Measurements from ENCODE around the gene SACS.
"Not testable (repeated sequence)": the region's sequence is repeated elsewhere in the genome, so short reads cannot be mapped to it uniquely, and the experiment has no call there.

The SACS gene

DNA sequence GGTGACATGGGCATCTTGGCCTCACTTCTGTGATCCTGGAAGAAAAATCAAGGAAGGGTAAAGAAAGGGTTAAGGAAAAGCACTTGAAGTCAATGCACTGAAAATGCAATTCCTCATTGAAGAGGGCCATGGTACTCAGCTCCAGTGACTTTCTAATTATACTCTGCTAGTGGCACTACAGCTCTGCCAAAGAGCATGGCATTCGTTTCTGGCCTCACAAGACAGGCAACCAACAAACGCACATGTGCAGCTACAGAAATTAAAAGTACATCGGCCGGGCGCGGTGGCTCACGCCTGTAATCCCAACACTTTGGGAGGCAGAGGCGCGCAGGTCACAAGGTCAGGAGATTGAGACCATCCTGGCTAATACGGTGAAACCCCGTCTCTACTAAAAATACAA lies 21.8 kb downstream of the SACS start:
- Histone ChIP-seq H3K4me1 (ENCODE audit: insufficient read depth, low read length) (peaks cover 5% of the 10 kb centered on the region; the same call in 1 of the 2 replicates), H3K36me3 (ENCODE audit: insufficient read depth, low read length) (no peaks in the 10 kb centered on the region), H3K9me3 (ENCODE audit: control insufficient read depth, insufficient read depth, low read length) (no peaks in the 10 kb centered on the region), H3K9ac (ENCODE audit: low read depth, low read length) (no peak overlapping the region)

GRCh38 chr13:23411220-23411619 lies 22.3 kb downstream of the SACS start:
- no peaks in the 10 kb centered on the region for H3K36me3 ChIP-seq (ENCODE audit: insufficient read depth, low read length)
- H3K9ac ChIP-seq (ENCODE audit: low read depth, low read length): no peak overlapping the region
- H3K9me3 ChIP-seq (ENCODE audit: control insufficient read depth, insufficient read depth, low read length): no peaks in the 10 kb centered on the region
- H3K4me1 ChIP-seq (ENCODE audit: insufficient read depth, low read length): peaks cover 5% of the 10 kb centered on the region; the same call in 1 of the 2 replicates

GRCh38 chr13:23408026-23408425 lies 25.5 kb downstream of the SACS start:
- Histone ChIP-seq H3K9ac (ENCODE audit: low read depth, low read length) (no peak overlapping the region), H3K4me1 (ENCODE audit: insufficient read depth, low read length) (peaks cover 5% of the 10 kb centered on the region; the same call in 1 of the 2 replicates), H3K36me3 (ENCODE audit: insufficient read depth, low read length) (no peaks in the 10 kb centered on the region), H3K9me3 (ENCODE audit: control insufficient read depth, insufficient read depth, low read length) (no peaks in the 10 kb centered on the region)

DNA sequence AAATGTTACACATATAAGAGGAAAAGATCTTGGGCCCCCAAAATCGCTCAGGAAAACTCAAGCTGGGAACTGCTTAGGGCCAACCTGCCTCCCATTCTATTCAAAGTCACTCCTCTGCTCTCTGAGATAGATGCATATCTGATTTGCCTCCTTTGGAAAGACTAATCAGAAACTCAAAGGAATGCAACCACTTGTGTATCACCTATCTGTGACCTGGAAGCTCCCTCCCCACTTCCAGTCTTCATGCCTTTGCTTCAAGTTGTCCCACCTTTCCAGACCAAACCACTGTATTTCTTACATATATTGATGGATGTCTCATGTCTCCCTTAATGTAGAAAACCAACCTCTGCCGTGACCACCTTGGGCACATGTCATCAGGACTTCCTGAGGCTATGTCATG lies 32.3 kb downstream of the SACS start:
- H3K9me3 ChIP-seq (ENCODE audit: control insufficient read depth, insufficient read depth, low read length); H3K36me3 ChIP-seq (ENCODE audit: insufficient read depth, low read length); H3K4me1 ChIP-seq (ENCODE audit: insufficient read depth, low read length); H3K9ac ChIP-seq (ENCODE audit: low read depth, low read length): not testable (repeated sequence)

DNA sequence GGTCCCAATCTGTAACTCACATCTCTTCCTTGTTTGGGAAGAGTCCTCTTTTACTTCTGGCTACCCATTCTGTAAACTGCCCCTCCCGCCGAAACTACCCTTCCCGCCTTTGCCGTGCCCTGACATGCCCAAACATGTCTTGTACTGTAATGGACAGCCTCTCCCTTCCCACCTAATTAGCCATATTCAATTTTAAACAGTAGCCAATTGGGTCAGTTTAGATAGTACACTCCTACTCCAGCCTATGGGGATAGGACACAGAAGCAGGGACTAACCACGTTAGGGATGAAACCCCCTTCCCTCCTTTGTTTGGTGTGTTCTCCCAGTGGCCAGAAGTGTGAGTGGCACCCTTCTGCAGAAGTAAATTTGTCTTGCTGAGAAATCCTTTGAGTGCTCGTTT lies 34.2 kb downstream of the SACS start:
- no peak overlapping the region for H3K9ac ChIP-seq (ENCODE audit: low read depth, low read length)
- no peaks in the 10 kb centered on the region for H3K36me3 ChIP-seq (ENCODE audit: insufficient read depth, low read length)
- H3K9me3 ChIP-seq (ENCODE audit: control insufficient read depth, insufficient read depth, low read length): peaks cover 7% of the 10 kb centered on the region; the same call in 1 of the 2 replicates
- no peaks in the 10 kb centered on the region for H3K4me1 ChIP-seq (ENCODE audit: insufficient read depth, low read length)

DNA sequence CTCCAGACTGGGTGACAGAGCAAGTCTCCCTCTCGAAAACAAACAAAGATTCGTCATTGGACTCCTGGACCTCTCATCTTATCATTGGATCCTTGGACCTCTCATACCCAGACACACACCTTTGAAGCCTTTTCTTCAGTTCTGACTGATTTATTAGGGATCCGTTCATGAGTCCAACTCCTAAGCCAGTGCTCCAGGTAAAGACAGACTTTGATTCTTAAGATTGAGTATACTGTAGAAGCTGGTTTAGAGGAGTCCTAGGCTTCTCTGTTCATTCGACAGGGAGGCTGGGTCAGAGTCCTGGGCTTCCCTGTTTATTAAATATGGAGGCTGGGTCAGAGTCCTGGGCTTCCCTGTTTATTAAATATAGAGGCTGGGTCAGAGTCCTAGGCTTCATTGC lies 38.7 kb downstream of the SACS start:
- H3K9me3 ChIP-seq (ENCODE audit: control insufficient read depth, insufficient read depth, low read length): peaks cover under 1% of the 10 kb centered on the region; the same call in 1 of the 2 replicates
- H3K9ac ChIP-seq (ENCODE audit: low read depth, low read length): no peak overlapping the region
- no peaks in the 10 kb centered on the region for H3K36me3 ChIP-seq (ENCODE audit: insufficient read depth, low read length)
- no peaks in the 10 kb centered on the region for H3K4me1 ChIP-seq (ENCODE audit: insufficient read depth, low read length)

DNA sequence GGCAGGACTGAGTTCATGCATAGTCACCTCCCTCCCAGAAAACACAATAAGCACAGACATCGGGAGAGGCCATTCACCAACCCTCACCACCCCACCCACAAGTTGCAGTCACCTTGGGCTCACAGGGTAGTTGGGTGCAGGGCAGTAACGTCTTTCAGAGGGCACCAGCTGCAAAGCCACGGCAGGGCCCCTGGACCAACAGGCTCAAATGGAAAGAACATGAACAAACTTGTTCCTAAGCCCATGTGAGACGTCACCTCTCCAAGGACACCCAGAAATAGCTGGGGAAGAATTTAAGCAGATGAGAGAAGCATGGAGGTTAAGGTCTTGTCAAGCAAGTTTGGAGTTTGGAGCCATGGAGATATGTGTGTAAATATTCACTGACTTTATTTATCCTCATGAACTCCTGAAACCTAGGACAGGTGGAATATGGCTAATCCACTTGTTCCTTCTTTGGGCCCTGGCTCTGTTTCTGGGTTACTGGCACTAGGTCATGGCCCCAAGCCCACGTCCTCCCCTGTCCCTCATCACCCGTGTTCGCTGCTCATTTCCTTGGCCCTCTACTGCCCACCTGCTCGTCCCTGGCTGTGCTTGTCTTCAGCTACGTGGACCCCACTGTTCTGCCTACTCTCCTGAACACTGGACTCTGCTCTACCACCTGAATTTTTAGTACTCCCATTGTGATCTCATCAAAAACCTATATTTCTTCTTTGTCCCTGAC lies 40.4 kb downstream of the SACS start:
- H3K36me3 ChIP-seq (ENCODE audit: insufficient read depth, low read length): no peaks in the 10 kb centered on the region
- H3K4me1 ChIP-seq (ENCODE audit: insufficient read depth, low read length): no peaks in the 10 kb centered on the region
- no peaks in the 10 kb centered on the region; the same call in 1 of the 2 replicates for H3K9me3 ChIP-seq (ENCODE audit: control insufficient read depth, insufficient read depth, low read length)
- H3K9ac ChIP-seq (ENCODE audit: low read depth, low read length): no peak overlapping the region

DNA sequence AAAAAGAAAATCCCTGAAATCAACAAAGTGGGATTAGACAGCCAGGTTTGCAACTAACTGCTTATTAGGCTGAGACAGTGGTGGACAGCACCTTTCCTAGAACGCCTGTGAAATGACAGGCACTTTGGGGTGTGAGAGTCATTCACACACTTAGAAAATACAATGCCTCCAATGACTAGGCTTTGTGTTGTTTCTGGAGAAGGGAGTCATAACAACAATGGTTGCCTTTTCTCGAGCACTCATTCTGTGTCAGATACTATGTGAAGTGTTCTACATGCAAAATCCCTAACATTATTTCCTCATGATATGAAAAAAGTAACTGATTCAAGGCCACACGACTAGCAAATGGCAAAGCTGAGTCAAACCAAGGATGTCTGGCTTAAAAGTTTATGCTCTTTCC lies 41.2 kb downstream of the SACS start:
- Histone ChIP-seq H3K9me3 (ENCODE audit: control insufficient read depth, insufficient read depth, low read length) (no peaks in the 10 kb centered on the region; the same call in 1 of the 2 replicates), H3K36me3 (ENCODE audit: insufficient read depth, low read length) (no peaks in the 10 kb centered on the region), H3K9ac (ENCODE audit: low read depth, low read length) (no peak overlapping the region), H3K4me1 (ENCODE audit: insufficient read depth, low read length) (no peaks in the 10 kb centered on the region)

GRCh38 chr13:23391752-23392151 lies 41.8 kb downstream of the SACS start:
- H3K9ac ChIP-seq (ENCODE audit: low read depth, low read length): no peak overlapping the region
- H3K36me3 ChIP-seq (ENCODE audit: insufficient read depth, low read length): no peaks in the 10 kb centered on the region

GRCh38 chr13:23386533-23386932 lies 47.0 kb downstream of the SACS start:
- Histone ChIP-seq H3K9ac (ENCODE audit: low read depth, low read length) (no peak overlapping the region), H3K36me3 (ENCODE audit: insufficient read depth, low read length) (no peaks in the 10 kb centered on the region), H3K4me1 (ENCODE audit: insufficient read depth, low read length) (no peaks in the 10 kb centered on the region), H3K9me3 (ENCODE audit: control insufficient read depth, insufficient read depth, low read length) (no peaks in the 10 kb centered on the region)

More at GRCh38 chr13:23391752-23392151, 41.8 kb downstream of the SACS start:
- Histone ChIP-seq H3K4me1 (ENCODE audit: insufficient read depth, low read length) (no peaks in the 10 kb centered on the region), H3K9me3 (ENCODE audit: control insufficient read depth, insufficient read depth, low read length) (no peaks in the 10 kb centered on the region; the same call in 1 of the 2 replicates)

GRCh38 chr13:23385931-23386330 lies 47.6 kb downstream of the SACS start:
- Histone ChIP-seq H3K9me3 (ENCODE audit: control insufficient read depth, insufficient read depth, low read length) (no peaks in the 10 kb centered on the region), H3K36me3 (ENCODE audit: insufficient read depth, low read length) (no peaks in the 10 kb centered on the region), H3K9ac (ENCODE audit: low read depth, low read length) (no peak overlapping the region), H3K4me1 (ENCODE audit: insufficient read depth, low read length) (no peaks in the 10 kb centered on the region)

- no peaks in the 10 kb centered on the region for H3K36me3 ChIP-seq (ENCODE audit: insufficient read depth, low read length)
These were observed 49.4 kb downstream of the SACS start for GRCh38 chr13:23384111-23384510.

DNA sequence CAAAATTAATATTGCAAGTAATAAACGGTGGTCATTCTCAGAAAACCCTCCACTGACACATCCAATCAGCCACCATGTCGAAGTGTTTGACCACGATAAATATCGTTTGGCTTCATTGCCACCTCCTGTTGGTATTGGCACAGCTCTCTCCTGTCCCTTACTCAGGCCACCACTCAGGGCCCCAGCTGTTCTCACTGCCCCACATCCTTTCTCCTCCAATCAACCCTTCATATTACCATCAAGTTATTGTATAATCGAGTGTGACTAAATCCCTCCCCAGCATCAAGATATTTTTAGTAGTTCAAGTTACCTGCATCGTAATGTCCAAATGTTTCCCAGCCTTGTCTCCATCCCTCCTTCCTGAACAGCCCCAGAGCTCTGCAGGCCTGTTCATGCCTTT lies 50.4 kb downstream of the SACS start:
- no peaks in the 10 kb centered on the region for H3K36me3 ChIP-seq (ENCODE audit: insufficient read depth, low read length)
- H3K4me1 ChIP-seq (ENCODE audit: insufficient read depth, low read length): peaks cover 26% of the 10 kb centered on the region

More at GRCh38 chr13:23384111-23384510, 49.4 kb downstream of the SACS start:
- Histone ChIP-seq H3K4me1 (ENCODE audit: insufficient read depth, low read length) (peaks cover 16% of the 10 kb centered on the region), H3K9ac (ENCODE audit: low read depth, low read length) (no peak overlapping the region), H3K9me3 (ENCODE audit: control insufficient read depth, insufficient read depth, low read length) (no peaks in the 10 kb centered on the region)

GRCh38 chr13:23381866-23382265 lies 51.6 kb downstream of the SACS start:
- Histone ChIP-seq H3K9ac (ENCODE audit: low read depth, low read length) (no peak overlapping the region), H3K36me3 (ENCODE audit: insufficient read depth, low read length) (no peaks in the 10 kb centered on the region), H3K9me3 (ENCODE audit: control insufficient read depth, insufficient read depth, low read length) (0 out of 2 replicates have a peak, but pooled peaks cover 4% of the 10 kb centered on the region), H3K4me1 (ENCODE audit: insufficient read depth, low read length) (peaks cover 35% of the 10 kb centered on the region)

More for the DNA sequence above, 50.4 kb downstream of the SACS start:
- no peak overlapping the region for H3K9ac ChIP-seq (ENCODE audit: low read depth, low read length)
- no peaks in the 10 kb centered on the region for H3K9me3 ChIP-seq (ENCODE audit: control insufficient read depth, insufficient read depth, low read length)

- Histone ChIP-seq H3K9me3 (ENCODE audit: control insufficient read depth, insufficient read depth, low read length) (0 out of 2 replicates have a peak, but pooled peaks cover 4% of the 10 kb centered on the region), H3K4me1 (ENCODE audit: insufficient read depth, low read length) (peaks cover 35% of the 10 kb centered on the region), H3K36me3 (ENCODE audit: insufficient read depth, low read length) (no peaks in the 10 kb centered on the region), H3K9ac (ENCODE audit: low read depth, low read length) (no peak overlapping the region)
These were observed 53.0 kb downstream of the SACS start for GRCh38 chr13:23380534-23380933.

All from ES-I3 (cell line).